CD4-positive, alpha-beta T cell (primary cell): ENCODE measurements around the gene CHRNA7. TPM values are rescaled to one million over a fixed set of nuclear protein-coding genes. Genes with fewer than 3 reads are reported as not detected.
"Not testable (repeated sequence)": the region's sequence is repeated elsewhere in the genome, so short reads cannot be mapped to it uniquely, and the experiment has no call there.

Experiments
- ATAC-seq: fragments of 200-7000 bp; cut with Tn5 transposase; one replicate; pipeline ENCODE4 v1.10.0; 2022; ENCODE audit warnings: mild to moderate bottlenecking; ENCODE audit not compliant: poor library complexity
- CTCF ChIA-PET: fragments of 350-600 bp; sonication (Branson Sonifier 250); formaldehyde crosslinking; loops from one replicate; lab custom pipeline; 2021; ENCODE audit warnings: antibody characterized with exemption, inconsistent platforms; lab: Charles Lee
- POLR2A ChIA-PET: fragments of 350-600 bp; sonication (Branson Sonifier 250); formaldehyde crosslinking; loops from one replicate; lab custom pipeline; 2021; ENCODE audit warnings: antibody characterized with exemption, inconsistent platforms; lab: Charles Lee
- DNase-seq, 14 experiments: peaks; one replicate each; pipeline ENCODE4 v3.0.0-alpha.2; 2013 to 2020; ENCODE audit warnings: mixed read lengths in 2 of 14
- H3K27ac ChIP-seq, 2 donors: one replicate each; pipeline versions ENCODE4 v1.5.1 to v1.7.0; 2013; ENCODE audit warnings: low read length in 2 of 2, low read depth in 1 of 2, mild to moderate bottlenecking in 1 of 2
- H3K27me3 ChIP-seq, 2 experiments: 1 replicate in 1 of 2; 2 replicates in 1 of 2; pipeline versions ENCODE4 v1.6.1 to v1.7.0; 2013; ENCODE audit warnings: low read length in 2 of 2, control low read depth in 1 of 2, mild to moderate bottlenecking in 1 of 2, moderate library complexity in 1 of 2; ENCODE audit not compliant: insufficient read depth in 2 of 2, control insufficient read depth in 1 of 2
- H3K36me3 ChIP-seq: one replicate; pipeline ENCODE4 v1.6.1; 2013; ENCODE audit warnings: low read length, control low read depth; ENCODE audit not compliant: insufficient read depth
- H3K4me1 ChIP-seq: one replicate; pipeline ENCODE4 v1.6.1; 2013; ENCODE audit warnings: low read length, control low read depth; ENCODE audit not compliant: insufficient read depth
- H3K4me3 ChIP-seq: one replicate; pipeline ENCODE4 v1.5.1; 2013; ENCODE audit warnings: mild to moderate bottlenecking, low read length, moderate library complexity
- H3K9me3 ChIP-seq, 2 experiments: 1 replicate in 1 of 2; 2 replicates in 1 of 2; pipeline versions ENCODE4 v1.6.1 to v1.7.0; 2013; ENCODE audit warnings: low read length in 2 of 2, mild to moderate bottlenecking in 2 of 2, control low read depth in 1 of 2, moderate library complexity in 1 of 2; ENCODE audit not compliant: control insufficient read depth in 1 of 2, insufficient read depth in 1 of 2
- H3K27ac Mint-ChIP-seq: one replicate; pipeline ENCODE4 v1.8.0; 2020; ENCODE audit warnings: mixed read lengths
- H3K27me3 Mint-ChIP-seq: one replicate; pipeline ENCODE4 v1.8.0; 2021; ENCODE audit warnings: mixed read lengths
- H3K36me3 Mint-ChIP-seq: one replicate; pipeline ENCODE4 v1.8.0; 2021; ENCODE audit warnings: low read depth, mixed read lengths
- H3K4me1 Mint-ChIP-seq: one replicate; pipeline ENCODE4 v1.8.0; 2021; ENCODE audit warnings: low read depth, mixed read lengths
- H3K4me3 Mint-ChIP-seq: one replicate; pipeline ENCODE4 v1.8.0; 2020; ENCODE audit warnings: mild to moderate bottlenecking, mixed read lengths
- H3K9me3 Mint-ChIP-seq: one replicate; pipeline ENCODE4 v1.8.0; 2020; ENCODE audit warnings: mixed read lengths
- intact Hi-C, 2 experiments: fragments of 100-400 bp; cut with DNase I in 1 of 2; cut with micrococcal nuclease in 1 of 2; formaldehyde crosslinking; loops; one replicate each; pipeline versions ENCODE4 v1.15.1 to v1.9.0; 2023 to 2025; cut with DNase I, micrococcal nuclease
- total RNA-seq, 174 experiments: library from RNA in 2 of 174; stranded (reverse) in 2 of 174; gene quantifications; one replicate each; pipeline ENCODE4 v1.2.3 and lab custom pipeline; 2021 to 2026
- TF ChIP-seq, protein P1 (sequence below): fragments of 200-600 bp; IDR thresholded peaks from one replicate; pipeline ENCODE4 v1.8.0; 2022; ENCODE audit warnings: antibody characterized with exemption, mild to moderate bottlenecking

CHRNA7 gene
- total RNA-seq, 2 experiments from 2014 or later, result not detected

DNA sequence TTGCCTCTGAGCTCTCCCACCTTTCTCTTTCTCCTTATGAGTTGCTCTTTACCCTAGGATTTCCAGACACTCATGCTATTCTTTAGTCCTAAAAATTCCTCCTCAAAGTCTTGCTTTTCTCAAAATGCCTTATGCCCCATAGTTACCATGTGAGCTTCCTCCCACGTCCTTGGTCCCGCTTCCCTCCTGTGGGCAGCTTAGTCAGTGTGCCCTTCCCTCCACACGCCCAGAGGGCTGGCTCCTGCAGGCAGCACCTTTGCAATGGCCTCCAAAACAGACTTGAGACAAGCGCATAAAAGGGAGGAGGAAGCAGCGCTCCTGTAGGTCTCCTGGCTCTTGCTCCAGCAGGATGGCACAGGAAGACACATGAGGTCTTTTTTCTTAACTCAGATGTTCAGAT, 168.6 kb downstream of the CHRNA7 start:
- DNase-seq, ATAC-seq, H3K36me3 ChIP-seq, H3K27ac ChIP-seq, H3K9me3 ChIP-seq, intact Hi-C loops, H3K27ac Mint-ChIP-seq, H3K4me3 ChIP-seq, H3K4me1 ChIP-seq, H3K36me3 Mint-ChIP-seq, CTCF ChIA-PET, POLR2A ChIA-PET, H3K4me3 Mint-ChIP-seq, H3K27me3 Mint-ChIP-seq, H3K4me1 Mint-ChIP-seq, H3K27me3 ChIP-seq, H3K9me3 Mint-ChIP-seq: not testable (repeated sequence)

DNA sequence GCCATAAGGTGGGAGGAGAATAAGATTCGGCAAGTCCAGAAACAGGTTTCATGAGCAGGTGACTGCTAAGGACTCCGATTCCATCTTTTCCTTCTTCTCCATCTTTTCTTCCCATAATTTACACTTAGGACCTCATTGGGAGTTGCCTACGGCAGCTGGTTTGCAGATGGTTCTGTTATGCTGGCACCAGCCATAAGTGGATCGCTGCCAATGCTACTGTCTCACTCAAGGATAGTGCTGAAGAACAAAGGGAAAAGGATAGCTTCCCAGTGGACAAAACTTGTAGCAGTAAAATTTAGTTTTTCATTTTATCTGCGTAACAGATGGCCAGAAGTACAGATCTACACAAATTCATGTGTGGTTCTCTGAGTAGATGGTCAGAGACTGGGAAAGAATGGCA, 178.8 kb downstream of the CHRNA7 start:
- H3K27me3 Mint-ChIP-seq, H3K36me3 Mint-ChIP-seq, CTCF ChIA-PET, intact Hi-C loops, H3K27ac ChIP-seq, ATAC-seq, DNase-seq, H3K4me1 ChIP-seq, H3K27me3 ChIP-seq, POLR2A ChIA-PET, H3K4me3 ChIP-seq, H3K27ac Mint-ChIP-seq, H3K4me1 Mint-ChIP-seq, H3K9me3 ChIP-seq, H3K36me3 ChIP-seq, H3K9me3 Mint-ChIP-seq, H3K4me3 Mint-ChIP-seq: not testable (repeated sequence)

DNA sequence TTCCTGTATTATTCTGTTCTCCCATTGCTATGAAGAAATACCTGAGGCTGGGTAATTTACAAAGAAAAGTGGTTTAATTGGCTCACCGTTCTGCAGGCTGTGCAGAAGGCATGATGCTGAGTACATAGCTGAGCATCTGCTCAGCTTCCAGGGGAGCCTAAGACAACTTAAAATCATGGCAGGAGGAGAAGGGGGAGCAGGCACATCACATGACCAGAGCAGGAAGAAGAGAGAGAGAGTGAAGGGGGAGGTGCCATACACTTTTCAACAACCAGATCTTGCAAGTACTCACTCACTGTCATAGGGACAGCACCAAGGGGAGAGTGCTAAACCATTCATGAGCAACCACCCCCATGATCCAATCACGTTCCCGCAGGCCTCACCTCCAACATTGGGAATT, 188.4 kb downstream of the CHRNA7 start:
- H3K9me3 Mint-ChIP-seq, result peaks cover 14% of the 10 kb centered on the region
- H3K27me3 Mint-ChIP-seq, result no peaks in the 10 kb centered on the region
- H3K9me3 ChIP-seq, result peaks cover 0 to 23% of the 10 kb centered on the region in 2 experiments
- H3K4me1 ChIP-seq, result no peaks in the 10 kb centered on the region
- ChIA-PET CTCF (no interaction called here), POLR2A (no interaction called here)
- H3K27ac ChIP-seq, result no peak overlapping the region
- H3K27ac Mint-ChIP-seq, result no peak overlapping the region
- H3K4me3 ChIP-seq, result no peak overlapping the region
- no peak overlapping the region for H3K4me3 Mint-ChIP-seq
- ATAC-seq (no peak), DNase-seq (no peak)
- no peaks in the 10 kb centered on the region for H3K4me1 Mint-ChIP-seq
- H3K27me3 ChIP-seq, result no peaks in the 10 kb centered on the region
- TF ChIP-seq, protein P1, sequence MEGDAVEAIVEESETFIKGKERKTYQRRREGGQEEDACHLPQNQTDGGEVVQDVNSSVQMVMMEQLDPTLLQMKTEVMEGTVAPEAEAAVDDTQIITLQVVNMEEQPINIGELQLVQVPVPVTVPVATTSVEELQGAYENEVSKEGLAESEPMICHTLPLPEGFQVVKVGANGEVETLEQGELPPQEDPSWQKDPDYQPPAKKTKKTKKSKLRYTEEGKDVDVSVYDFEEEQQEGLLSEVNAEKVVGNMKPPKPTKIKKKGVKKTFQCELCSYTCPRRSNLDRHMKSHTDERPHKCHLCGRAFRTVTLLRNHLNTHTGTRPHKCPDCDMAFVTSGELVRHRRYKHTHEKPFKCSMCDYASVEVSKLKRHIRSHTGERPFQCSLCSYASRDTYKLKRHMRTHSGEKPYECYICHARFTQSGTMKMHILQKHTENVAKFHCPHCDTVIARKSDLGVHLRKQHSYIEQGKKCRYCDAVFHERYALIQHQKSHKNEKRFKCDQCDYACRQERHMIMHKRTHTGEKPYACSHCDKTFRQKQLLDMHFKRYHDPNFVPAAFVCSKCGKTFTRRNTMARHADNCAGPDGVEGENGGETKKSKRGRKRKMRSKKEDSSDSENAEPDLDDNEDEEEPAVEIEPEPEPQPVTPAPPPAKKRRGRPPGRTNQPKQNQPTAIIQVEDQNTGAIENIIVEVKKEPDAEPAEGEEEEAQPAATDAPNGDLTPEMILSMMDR, result no peak
- no peaks in the 10 kb centered on the region for H3K36me3 ChIP-seq
- intact Hi-C loops, result no loop called here
- no peaks in the 10 kb centered on the region for H3K36me3 Mint-ChIP-seq

Other genes starting within 250 kb of the CHRNA7 start
- 1 to 10 TPM; 1.7 to 2.7 TPM for gene OTUD7A, start 159.8 kb upstream of the CHRNA7 start, total RNA-seq